ENCODE data around the gene RARS1. TPM values are rescaled to one million over a fixed set of nuclear protein-coding genes. Genes with fewer than 3 reads are reported as not detected.
A peak's percentile ranks its signal among the peaks of the same experiment; 100 is the strongest.

RARS1 gene
- polyA plus RNA-seq, 1 experiment = 32.2 TPM

DNA sequence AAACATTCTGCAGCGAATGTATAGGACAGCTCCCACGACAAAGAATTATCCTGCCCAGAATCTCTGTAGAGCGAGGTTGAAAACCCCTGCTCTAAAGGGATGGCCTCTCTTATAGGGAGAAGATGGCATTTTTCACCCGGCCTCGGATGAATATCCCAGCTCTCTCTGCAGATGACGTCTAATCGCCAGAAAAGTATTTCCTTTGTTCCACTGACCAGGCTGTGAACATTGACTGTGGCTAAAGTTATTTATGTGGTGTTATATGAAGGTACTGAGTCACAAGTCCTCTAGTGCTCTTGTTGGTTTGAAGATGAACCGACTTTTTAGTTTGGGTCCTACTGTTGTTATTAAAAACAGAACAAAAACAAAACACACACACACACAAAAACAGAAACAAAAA, 17.4 kb upstream of the RARS1 start:
- POLR2A ChIA-PET = no interaction called here

GRCh38 chr5:168469816-168470215, 16.5 kb upstream of the RARS1 start:
- DNase-seq (ENCODE audit: low read depth) = no peak
- no peaks in the 10 kb centered on the region for H3K36me3 ChIP-seq (ENCODE audit: control insufficient read depth, insufficient read depth, low read length)
- H3K4me3 ChIP-seq (ENCODE audit: low read depth, low read length) = no peak overlapping the region
- no peaks in the 10 kb centered on the region for H3K27me3 ChIP-seq (ENCODE audit: control insufficient read depth, insufficient read depth, low read length)
- CTCF ChIA-PET = no interaction called here
- POLR2A ChIA-PET = no interaction called here
- TF ChIP-seq, protein P1, sequence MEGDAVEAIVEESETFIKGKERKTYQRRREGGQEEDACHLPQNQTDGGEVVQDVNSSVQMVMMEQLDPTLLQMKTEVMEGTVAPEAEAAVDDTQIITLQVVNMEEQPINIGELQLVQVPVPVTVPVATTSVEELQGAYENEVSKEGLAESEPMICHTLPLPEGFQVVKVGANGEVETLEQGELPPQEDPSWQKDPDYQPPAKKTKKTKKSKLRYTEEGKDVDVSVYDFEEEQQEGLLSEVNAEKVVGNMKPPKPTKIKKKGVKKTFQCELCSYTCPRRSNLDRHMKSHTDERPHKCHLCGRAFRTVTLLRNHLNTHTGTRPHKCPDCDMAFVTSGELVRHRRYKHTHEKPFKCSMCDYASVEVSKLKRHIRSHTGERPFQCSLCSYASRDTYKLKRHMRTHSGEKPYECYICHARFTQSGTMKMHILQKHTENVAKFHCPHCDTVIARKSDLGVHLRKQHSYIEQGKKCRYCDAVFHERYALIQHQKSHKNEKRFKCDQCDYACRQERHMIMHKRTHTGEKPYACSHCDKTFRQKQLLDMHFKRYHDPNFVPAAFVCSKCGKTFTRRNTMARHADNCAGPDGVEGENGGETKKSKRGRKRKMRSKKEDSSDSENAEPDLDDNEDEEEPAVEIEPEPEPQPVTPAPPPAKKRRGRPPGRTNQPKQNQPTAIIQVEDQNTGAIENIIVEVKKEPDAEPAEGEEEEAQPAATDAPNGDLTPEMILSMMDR (IDR thresholded peaks at IDR 0.05; ENCODE audit: insufficient read depth, low read depth, low read length) = no peak

More for the DNA sequence above, 17.4 kb upstream of the RARS1 start:
- Histone ChIP-seq H3K36me3 (ENCODE audit: control insufficient read depth, insufficient read depth, low read length) (no peaks in the 10 kb centered on the region), H3K4me3 (ENCODE audit: low read depth, low read length) (no peak overlapping the region), H3K27me3 (ENCODE audit: control insufficient read depth, insufficient read depth, low read length) (no peaks in the 10 kb centered on the region)
- TF ChIP-seq, protein P1 (IDR thresholded peaks at IDR 0.05; ENCODE audit: insufficient read depth, low read depth, low read length) = no peak
- CTCF ChIA-PET = interaction anchor here (1.1 kb wide), 1 partner anchor 9 kb away, joined by 3 read pairs; no protein-coding TSS in a partner anchor
- peak; percentile 68 for DNase-seq (ENCODE audit: low read depth)

- Histone ChIP-seq H3K4me3 (ENCODE audit: low read depth, low read length) (no peak overlapping the region), H3K36me3 (ENCODE audit: control insufficient read depth, insufficient read depth, low read length) (no peaks in the 10 kb centered on the region), H3K27me3 (ENCODE audit: control insufficient read depth, insufficient read depth, low read length) (no peaks in the 10 kb centered on the region)
- no peak for DNase-seq (ENCODE audit: low read depth)
- TF ChIP-seq, protein P1 (IDR thresholded peaks at IDR 0.05; ENCODE audit: insufficient read depth, low read depth, low read length) = no peak
- POLR2A ChIA-PET = interaction anchor here (0.9 kb wide), 1 partner anchor 9 kb away, joined by 3 read pairs; no protein-coding TSS in a partner anchor
- CTCF ChIA-PET = interaction anchor here (0.7 to 1.5 kb wide), 3 partner anchors 9 to 14 kb away, joined by 3 to 4 read pairs (median 3); no protein-coding TSS in a partner anchor
Observed at GRCh38 chr5:168471785-168472184, 14.5 kb upstream of the RARS1 start.

DNA sequence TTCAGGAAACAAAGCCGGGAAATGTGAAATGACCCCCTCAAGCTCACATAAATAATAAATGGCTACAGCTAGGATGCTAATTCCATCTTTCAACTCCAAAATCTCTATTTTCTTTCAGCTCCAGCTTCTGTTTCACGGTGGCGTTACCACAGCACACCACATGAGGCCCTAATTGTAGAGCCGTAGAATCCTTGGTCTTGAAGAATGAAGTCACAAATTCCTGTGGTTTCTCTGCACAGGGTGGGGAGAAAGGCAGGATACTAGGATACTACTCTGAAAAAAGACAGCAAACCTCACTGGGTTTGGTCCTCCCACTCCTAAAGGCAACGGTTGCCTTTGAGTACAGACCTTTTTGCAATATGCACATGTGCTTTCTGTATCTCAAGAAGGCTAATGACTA, 13.9 kb upstream of the RARS1 start:
- peak; percentile 95 for DNase-seq (ENCODE audit: low read depth)
- Histone ChIP-seq H3K27me3 (ENCODE audit: control insufficient read depth, insufficient read depth, low read length) (no peaks in the 10 kb centered on the region), H3K36me3 (ENCODE audit: control insufficient read depth, insufficient read depth, low read length) (no peaks in the 10 kb centered on the region), H3K4me3 (ENCODE audit: low read depth, low read length) (no peak overlapping the region)
- ChIA-PET CTCF (interaction anchor here (0.7 to 1.5 kb wide), 3 partner anchors 9 to 15 kb away, joined by 3 to 4 read pairs (median 3); no protein-coding TSS in a partner anchor), POLR2A (interaction anchor here (0.9 kb wide), 1 partner anchor 10 kb away, joined by 3 read pairs; no protein-coding TSS in a partner anchor)
- TF ChIP-seq, protein P1 (IDR thresholded peaks at IDR 0.05; ENCODE audit: insufficient read depth, low read depth, low read length) = peak; percentile 48

GRCh38 chr5:168474319-168474718, 12.0 kb upstream of the RARS1 start:
- TF ChIP-seq, protein P1 (IDR thresholded peaks at IDR 0.05; ENCODE audit: insufficient read depth, low read depth, low read length) = no peak
- ChIA-PET POLR2A (no interaction called here), CTCF (interaction anchor here (1.0 kb wide), 1 partner anchor 23 kb away, joined by 3 read pairs; no protein-coding TSS in a partner anchor)
- no peaks in the 10 kb centered on the region for H3K27me3 ChIP-seq (ENCODE audit: control insufficient read depth, insufficient read depth, low read length)
- H3K36me3 ChIP-seq (ENCODE audit: control insufficient read depth, insufficient read depth, low read length) = no peaks in the 10 kb centered on the region
- no peak overlapping the region for H3K4me3 ChIP-seq (ENCODE audit: low read depth, low read length)
- DNase-seq (ENCODE audit: low read depth) = no peak
